ENCODE measurements around the gene SLC34A3.
A peak's percentile ranks its signal among the peaks of the same experiment; 100 is the strongest.

The SLC34A3 gene

GRCh38 chr9:137194909-137195308, 35.8 kb upstream of the SLC34A3 start:
- H3K4me3 ChIP-seq (ENCODE audit: low read depth, low read length) = no peak overlapping the region
- DNase-seq (ENCODE audit: low read depth) = no peak

- DNase-seq (ENCODE audit: low read depth) = no peak
- H3K4me3 ChIP-seq (ENCODE audit: low read depth, low read length) = no peak overlapping the region
These were observed 35.0 kb upstream of the SLC34A3 start for GRCh38 chr9:137195525-137196220.

DNA sequence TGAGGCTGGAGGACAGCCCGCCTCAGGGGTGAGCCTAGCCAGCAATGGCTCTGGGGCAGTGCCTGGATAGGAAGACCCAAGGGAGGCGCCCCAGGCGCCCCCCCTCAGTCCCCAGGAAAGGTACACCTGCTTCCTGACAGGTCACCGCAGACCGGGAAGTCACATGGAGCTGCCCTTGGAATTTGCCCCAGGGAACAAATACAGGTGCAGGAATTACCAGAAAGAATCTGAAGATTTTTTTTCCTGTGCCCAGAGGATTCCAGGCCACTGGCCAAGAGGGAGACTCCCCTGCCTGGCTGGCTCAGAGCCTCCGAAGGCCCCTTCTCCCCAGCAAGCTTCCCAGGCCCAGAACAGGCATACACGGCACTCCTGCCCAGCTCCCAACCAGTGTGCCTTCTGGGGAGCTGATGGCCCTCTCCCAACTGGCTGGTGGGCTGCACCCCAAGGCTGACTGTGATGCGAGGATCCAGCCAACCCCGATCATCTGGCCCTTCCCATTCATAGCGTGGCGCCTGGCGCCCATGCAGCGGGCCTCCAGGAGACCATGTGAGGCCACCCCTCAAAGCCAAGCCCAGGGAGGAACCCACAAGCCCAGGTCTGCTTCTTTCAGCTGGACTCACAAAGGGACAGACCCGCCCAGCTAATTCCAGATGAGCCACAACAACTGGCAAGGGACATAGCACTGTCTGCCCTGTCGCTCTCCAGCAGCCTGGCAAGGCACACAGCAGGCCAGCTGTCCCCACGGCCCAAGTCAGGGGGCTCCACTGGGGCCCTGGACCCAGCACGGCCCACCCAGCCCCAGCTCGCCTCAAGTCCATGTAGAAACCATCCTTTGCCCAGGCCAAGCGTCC, 32.4 kb upstream of the SLC34A3 start:
- DNase-seq (ENCODE audit: low read depth) = no peak
- H3K4me3 ChIP-seq (ENCODE audit: low read depth, low read length) = peak overlapping the region; percentile 50

- H3K4me3 ChIP-seq (ENCODE audit: low read depth, low read length) = peak overlapping the region; percentile 50
- DNase-seq (ENCODE audit: low read depth) = no peak
These were observed 31.8 kb upstream of the SLC34A3 start for GRCh38 chr9:137198902-137199283.

GRCh38 chr9:137199411-137200121, 31.1 kb upstream of the SLC34A3 start:
- H3K4me3 ChIP-seq (ENCODE audit: low read depth, low read length) = peak overlapping the region; percentile 50

GRCh38 chr9:137200311-137201204, 30.1 kb upstream of the SLC34A3 start, which contains the start of gene TPRN:
Gene TPRN (minus strand): TSS chr9:137200741. CDS start chr9:137200711, 30 bp downstream.
- H3K4me3 ChIP-seq (ENCODE audit: low read depth, low read length) = peak within 1 kb of the TSS; percentile 73
- peak; percentile 99 for DNase-seq (ENCODE audit: low read depth)

More at GRCh38 chr9:137199411-137200121, 31.1 kb upstream of the SLC34A3 start:
- no peak for DNase-seq (ENCODE audit: low read depth)

DNA sequence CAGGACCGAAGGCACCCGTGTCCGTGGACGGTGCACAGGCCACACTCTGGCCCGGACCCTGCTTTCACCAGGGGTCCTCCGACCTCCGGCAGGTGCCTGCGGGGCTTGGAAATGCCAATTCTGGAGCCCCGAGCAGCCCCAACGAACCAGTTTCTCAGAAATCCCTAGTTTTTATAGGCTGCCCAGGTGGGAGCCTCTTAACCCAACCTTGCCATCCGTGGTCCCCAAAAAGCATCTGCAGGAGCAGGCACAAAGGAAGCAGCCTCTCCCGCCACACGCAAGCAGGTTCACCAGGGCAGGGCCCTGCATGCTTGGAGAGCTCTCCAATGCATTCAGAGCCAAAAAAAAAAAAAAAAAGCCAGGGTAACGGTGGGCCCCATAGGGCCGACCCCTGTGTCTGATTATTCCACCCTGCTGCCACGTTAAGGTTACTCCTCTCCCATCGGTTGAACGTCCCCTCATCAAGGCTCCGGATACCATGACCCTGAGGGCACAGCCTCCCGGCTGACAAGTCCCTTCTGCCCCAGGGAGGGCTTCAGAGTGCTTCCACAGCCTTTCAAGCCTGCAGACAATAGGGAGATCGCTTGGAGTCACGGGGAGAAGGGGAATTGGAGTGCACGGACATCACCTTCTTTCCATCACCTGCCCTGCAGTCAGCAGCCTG, 29.4 kb upstream of the SLC34A3 start:
- DNase-seq (ENCODE audit: low read depth) = no peak
- peak overlapping the region; percentile 73 for H3K4me3 ChIP-seq (ENCODE audit: low read depth, low read length)

DNA sequence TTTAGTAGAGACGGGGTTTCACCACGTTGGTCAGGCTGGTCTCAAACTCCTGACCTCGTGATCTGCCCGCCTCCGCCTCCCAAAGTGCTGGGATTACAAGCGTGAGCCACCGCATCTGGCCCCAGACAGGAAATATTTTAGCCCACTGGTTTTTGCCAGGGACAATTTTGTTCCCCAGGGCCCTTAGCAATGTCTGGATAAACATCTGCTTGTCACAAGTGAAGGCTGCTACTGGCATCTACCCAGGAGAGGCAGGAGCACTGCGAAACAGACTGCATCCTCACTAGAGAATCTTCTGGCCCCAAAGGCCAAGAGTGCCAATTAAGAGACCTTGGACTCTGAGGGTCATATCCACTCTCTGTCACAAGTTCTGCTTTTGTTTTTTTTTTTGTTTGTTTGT, 27.7 kb upstream of the SLC34A3 start:
- DNase-seq (ENCODE audit: low read depth) = no peak
- no peak overlapping the region for H3K4me3 ChIP-seq (ENCODE audit: low read depth, low read length)

GRCh38 chr9:137204731-137205125, 26.0 kb upstream of the SLC34A3 start:
- no peak for DNase-seq (ENCODE audit: low read depth)
- H3K4me3 ChIP-seq (ENCODE audit: low read depth, low read length) = peak overlapping the region; percentile 93

- DNase-seq (ENCODE audit: low read depth) = peak; percentile 32
- peak within 1 kb of the TSS; percentile 93 for H3K4me3 ChIP-seq (ENCODE audit: low read depth, low read length)
These were observed 25.3 kb upstream of the SLC34A3 start, which contains the start of the genes NDOR1 and TMEM203 for GRCh38 chr9:137205126-137206069. Gene NDOR1 (plus strand): TSS chr9:137205700. CDS start chr9:137205778, 78 bp downstream. Gene TMEM203 (minus strand): TSS chr9:137205648. CDS start chr9:137205414, 234 bp downstream.

DNA sequence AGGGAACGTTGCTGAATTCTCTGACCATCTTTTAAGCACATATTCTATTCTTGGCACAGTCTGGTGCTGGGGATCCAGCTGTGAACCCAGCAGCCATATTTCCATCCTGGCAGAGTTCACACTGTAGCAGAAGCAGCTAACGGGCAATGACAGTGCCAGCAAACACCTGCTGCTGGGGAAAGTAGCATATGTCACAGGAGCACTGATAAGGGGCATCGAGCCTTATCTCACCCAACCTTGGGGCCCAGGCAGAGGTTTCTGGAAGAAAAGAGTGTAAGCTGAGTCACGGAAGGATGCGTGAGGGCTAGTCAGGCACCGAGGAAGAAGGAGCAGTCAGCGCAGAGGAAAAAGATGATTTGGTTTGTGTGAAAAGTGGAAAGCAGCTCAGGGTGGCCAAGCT, 24.1 kb upstream of the SLC34A3 start:
- DNase-seq (ENCODE audit: low read depth) = no peak
- H3K4me3 ChIP-seq (ENCODE audit: low read depth, low read length) = peak overlapping the region; percentile 93

DNA sequence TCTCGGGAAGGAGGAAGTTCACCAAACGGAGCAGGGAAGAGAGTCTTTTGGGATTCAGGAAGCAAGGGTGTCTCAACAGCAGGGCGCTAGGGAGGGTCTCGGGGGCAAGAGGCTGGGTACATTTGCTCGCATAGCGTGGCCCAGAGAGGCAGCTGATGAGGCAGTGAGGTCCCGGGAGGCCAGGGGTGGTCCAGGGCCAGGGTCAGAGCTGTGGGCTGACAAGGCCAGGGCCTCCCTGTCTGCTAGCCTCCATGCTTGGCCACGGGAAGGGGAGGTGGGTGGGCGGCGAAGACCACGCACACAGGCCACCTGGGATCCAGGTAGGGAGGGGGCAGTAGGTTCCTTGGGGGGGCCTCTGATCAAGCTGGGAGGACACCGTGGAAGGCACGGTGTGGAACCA, 19.2 kb upstream of the SLC34A3 start:
- no peak for DNase-seq (ENCODE audit: low read depth)

GRCh38 chr9:137212520-137212919, 18.2 kb upstream of the SLC34A3 start:
- DNase-seq (ENCODE audit: low read depth) = no peak
- no peak overlapping the region for H3K4me3 ChIP-seq (ENCODE audit: low read depth, low read length)

More for the DNA sequence above, 19.2 kb upstream of the SLC34A3 start:
- no peak overlapping the region for H3K4me3 ChIP-seq (ENCODE audit: low read depth, low read length)

GRCh38 chr9:137213160-137214060, 17.3 kb upstream of the SLC34A3 start:
- no peak overlapping the region for H3K4me3 ChIP-seq (ENCODE audit: low read depth, low read length)
- no peak for DNase-seq (ENCODE audit: low read depth)

GRCh38 chr9:137214620-137215019, 16.1 kb upstream of the SLC34A3 start:
- no peak overlapping the region for H3K4me3 ChIP-seq (ENCODE audit: low read depth, low read length)
- no peak for DNase-seq (ENCODE audit: low read depth)

- H3K4me3 ChIP-seq (ENCODE audit: low read depth, low read length) = no peak overlapping the region
These were observed 15.3 kb upstream of the SLC34A3 start for GRCh38 chr9:137215196-137215986.

More at GRCh38 chr9:137215196-137215986, 15.3 kb upstream of the SLC34A3 start:
- DNase-seq (ENCODE audit: low read depth) = no peak

All from skeletal muscle cell (primary cell).